HG02642 (cell line): Measurements from ENCODE around the gene ZFPL1.

ENCODE experiments used
- ATAC-seq: cut with Tn5 transposase; IDR thresholded peaks from one replicate; pipeline ENCODE4 v1.9.1; 2021; ENCODE audit warnings: mild to moderate bottlenecking; ENCODE audit not compliant: unreplicated experiment, poor library complexity

ZFPL1 gene

GRCh38 chr11:65089621-65090020 lies 5.6 kb downstream of the ZFPL1 start:
- ATAC-seq = no peak

GRCh38 chr11:65090628-65091027 lies 6.6 kb downstream of the ZFPL1 start:
- ATAC-seq = no peak

GRCh38 chr11:65095427-65095826 lies 11.4 kb downstream of the ZFPL1 start:
- ATAC-seq = no peak

- peak; percentile 81 for ATAC-seq
Measured at GRCh38 chr11:65095974-65096806, 12.2 kb downstream of the ZFPL1 start, which contains the start of gene VPS51. Gene VPS51, plus strand, starts transcription at chr11:65096214. Its CDS starts 37 bp downstream, at chr11:65096251.

- ATAC-seq = no peak
Measured at GRCh38 chr11:65096926-65097325, 12.9 kb downstream of the ZFPL1 start.

- no peak for ATAC-seq
Measured at GRCh38 chr11:65100674-65101350, 16.8 kb downstream of the ZFPL1 start.

- ATAC-seq = no peak
Measured at GRCh38 chr11:65102142-65103095, 18.4 kb downstream of the ZFPL1 start.

- no peak for ATAC-seq
Measured at GRCh38 chr11:65103476-65103875, 19.5 kb downstream of the ZFPL1 start.

GRCh38 chr11:65104628-65105027 lies 20.6 kb downstream of the ZFPL1 start:
- no peak for ATAC-seq

- ATAC-seq = no peak
Measured at GRCh38 chr11:65107078-65107477, 23.1 kb downstream of the ZFPL1 start.

- ATAC-seq = no peak
Measured at GRCh38 chr11:65107751-65108468, 23.9 kb downstream of the ZFPL1 start.

GRCh38 chr11:65108469-65109123 lies 24.6 kb downstream of the ZFPL1 start:
- no peak for ATAC-seq

GRCh38 chr11:65109231-65110198 lies 25.5 kb downstream of the ZFPL1 start:
- ATAC-seq = no peak

- ATAC-seq = no peak
Measured at GRCh38 chr11:65110354-65110861, 26.4 kb downstream of the ZFPL1 start.

- no peak for ATAC-seq
Measured at GRCh38 chr11:65111159-65111743, 27.2 kb downstream of the ZFPL1 start.

- peak; percentile 64 for ATAC-seq
Measured at GRCh38 chr11:65111744-65112545, 27.9 kb downstream of the ZFPL1 start, which contains the start of gene TM7SF2. Gene TM7SF2, plus strand, starts transcription at chr11:65111872. Its CDS starts 144 bp downstream, at chr11:65112016.
